ENCODE data around the gene VSIG10. TPM values are rescaled to one million over a fixed set of nuclear protein-coding genes. Genes with fewer than 3 reads are reported as not detected.

Gene VSIG10
- total and polyA plus RNA-seq, 2 of the 13 experiments (the other 11 are each of a cell fraction or from before 2014, with no cell fraction given): 25.6 to 42.5 TPM

DNA sequence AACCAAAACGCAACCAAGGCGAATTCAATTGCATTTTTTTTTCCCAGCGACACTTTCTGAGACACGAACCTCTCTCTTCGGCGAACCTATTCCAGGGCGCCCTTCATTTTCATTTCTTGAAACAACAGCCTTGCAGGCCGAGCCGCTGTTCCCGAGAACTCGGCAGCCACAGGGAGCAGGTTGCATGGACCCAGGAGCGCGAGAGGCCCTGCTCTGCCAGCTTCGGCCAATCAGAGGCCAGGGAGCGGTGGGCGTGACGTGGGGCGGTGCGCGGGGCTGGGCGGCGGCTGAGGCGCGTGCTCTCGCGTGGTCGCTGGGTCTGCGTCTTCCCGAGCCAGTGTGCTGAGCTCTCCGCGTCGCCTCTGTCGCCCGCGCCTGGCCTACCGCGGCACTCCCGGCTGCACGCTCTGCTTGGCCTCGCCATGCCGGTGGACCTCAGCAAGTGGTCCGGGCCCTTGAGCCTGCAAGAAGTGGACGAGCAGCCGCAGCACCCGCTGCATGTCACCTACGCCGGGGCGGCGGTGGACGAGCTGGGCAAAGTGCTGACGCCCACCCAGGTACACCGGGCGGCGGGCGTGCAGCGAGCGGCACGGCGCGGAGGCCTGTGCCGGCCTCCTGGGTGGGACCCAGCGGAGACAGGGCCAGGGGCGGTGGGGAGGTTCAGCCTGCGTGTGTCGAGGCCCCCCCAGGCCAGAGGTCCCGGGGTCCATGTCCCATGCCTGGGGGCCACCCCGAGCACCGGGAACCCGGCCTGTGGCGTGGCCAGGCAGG lies 32.2 kb upstream of the VSIG10 start, which contains the start of gene PEBP1 (continued):
- peak; percentile 95; the same call in 1 of the 2 replicates for TF ChIP-seq CCDC6 (CRISPR knock-in tag; IDR thresholded peaks at IDR 0.05)
- TF ChIP-seq ZSCAN21 (CRISPR knock-in tag; IDR thresholded peaks at IDR 0.05; ENCODE audit: borderline replicate concordance): peak; percentile 92; the same call in 1 of the 2 replicates
- TF ChIP-seq HOXA5 (CRISPR knock-in tag; IDR thresholded peaks at IDR 0.05): peak; percentile 87
- 0 out of 2 replicates have a peak, but pooled peaks have one; percentile 86 for TF ChIP-seq ZNF160 (CRISPR knock-in tag; IDR thresholded peaks at IDR 0.05)
- TF ChIP-seq TCF7L2 (IDR thresholded peaks at IDR 0.05; ENCODE audit: low read depth, low read length): no peak
- peak; percentile 75 for TF ChIP-seq SOX5 (CRISPR knock-in tag; IDR thresholded peaks at IDR 0.05; ENCODE audit: borderline replicate concordance)
- TF ChIP-seq GZF1 (CRISPR knock-in tag; IDR thresholded peaks at IDR 0.05): peak; percentile 49; the same call in 1 of the 2 replicates
- peak; percentile 96 for TF ChIP-seq POLR2G (IDR thresholded peaks at IDR 0.05; ENCODE audit: low read depth, low read length)
- TF ChIP-seq, protein P1, sequence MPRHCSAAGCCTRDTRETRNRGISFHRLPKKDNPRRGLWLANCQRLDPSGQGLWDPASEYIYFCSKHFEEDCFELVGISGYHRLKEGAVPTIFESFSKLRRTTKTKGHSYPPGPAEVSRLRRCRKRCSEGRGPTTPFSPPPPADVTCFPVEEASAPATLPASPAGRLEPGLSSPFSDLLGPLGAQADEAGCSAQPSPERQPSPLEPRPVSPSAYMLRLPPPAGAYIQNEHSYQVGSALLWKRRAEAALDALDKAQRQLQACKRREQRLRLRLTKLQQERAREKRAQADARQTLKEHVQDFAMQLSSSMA (CRISPR knock-in tag; IDR thresholded peaks at IDR 0.05): peak; percentile 72; the same call in 1 of the 2 replicates
- no peak; the same call in 1 of the 2 replicates for TF ChIP-seq ZNF563 (CRISPR knock-in tag; IDR thresholded peaks at IDR 0.05)
- no peak; the same call in 1 of the 2 replicates for TF ChIP-seq NCOR1 (IDR thresholded peaks at IDR 0.05; ENCODE audit: borderline replicate concordance, low read length)
- TF ChIP-seq NFE2L1 (CRISPR knock-in tag; IDR thresholded peaks at IDR 0.05; ENCODE audit: borderline replicate concordance): no peak
- TF ChIP-seq, protein P2, sequence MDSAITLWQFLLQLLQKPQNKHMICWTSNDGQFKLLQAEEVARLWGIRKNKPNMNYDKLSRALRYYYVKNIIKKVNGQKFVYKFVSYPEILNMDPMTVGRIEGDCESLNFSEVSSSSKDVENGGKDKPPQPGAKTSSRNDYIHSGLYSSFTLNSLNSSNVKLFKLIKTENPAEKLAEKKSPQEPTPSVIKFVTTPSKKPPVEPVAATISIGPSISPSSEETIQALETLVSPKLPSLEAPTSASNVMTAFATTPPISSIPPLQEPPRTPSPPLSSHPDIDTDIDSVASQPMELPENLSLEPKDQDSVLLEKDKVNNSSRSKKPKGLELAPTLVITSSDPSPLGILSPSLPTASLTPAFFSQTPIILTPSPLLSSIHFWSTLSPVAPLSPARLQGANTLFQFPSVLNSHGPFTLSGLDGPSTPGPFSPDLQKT (CRISPR knock-in tag; IDR thresholded peaks at IDR 0.05; ENCODE audit: borderline replicate concordance): peak; percentile 49; the same call in 1 of the 2 replicates
- TF ChIP-seq ISX (CRISPR knock-in tag; conservative IDR thresholded peaks at IDR 0.05): peak; percentile 78
- no peak; the same call in 1 of the 2 replicates for TF ChIP-seq ZNF260 (CRISPR knock-in tag; IDR thresholded peaks at IDR 0.05; ENCODE audit: borderline replicate concordance, low read depth)
- no peak for TF ChIP-seq ZNF850 (CRISPR knock-in tag; conservative IDR thresholded peaks at IDR 0.05)
- TF ChIP-seq ZNF614 (CRISPR knock-in tag; IDR thresholded peaks at IDR 0.05; ENCODE audit: borderline replicate concordance): no peak
- no peak for TF ChIP-seq ZFP41 (CRISPR knock-in tag; IDR thresholded peaks at IDR 0.05; ENCODE audit: borderline replicate concordance)
- TF ChIP-seq ATAD3A (CRISPR knock-in tag; IDR thresholded peaks at IDR 0.05): no peak
- 0 out of 2 replicates have a peak, but pooled peaks have one; percentile 36 for TF ChIP-seq ZNF326 (CRISPR knock-in tag; IDR thresholded peaks at IDR 0.05; ENCODE audit: borderline replicate concordance)
- TF ChIP-seq, protein P3, sequence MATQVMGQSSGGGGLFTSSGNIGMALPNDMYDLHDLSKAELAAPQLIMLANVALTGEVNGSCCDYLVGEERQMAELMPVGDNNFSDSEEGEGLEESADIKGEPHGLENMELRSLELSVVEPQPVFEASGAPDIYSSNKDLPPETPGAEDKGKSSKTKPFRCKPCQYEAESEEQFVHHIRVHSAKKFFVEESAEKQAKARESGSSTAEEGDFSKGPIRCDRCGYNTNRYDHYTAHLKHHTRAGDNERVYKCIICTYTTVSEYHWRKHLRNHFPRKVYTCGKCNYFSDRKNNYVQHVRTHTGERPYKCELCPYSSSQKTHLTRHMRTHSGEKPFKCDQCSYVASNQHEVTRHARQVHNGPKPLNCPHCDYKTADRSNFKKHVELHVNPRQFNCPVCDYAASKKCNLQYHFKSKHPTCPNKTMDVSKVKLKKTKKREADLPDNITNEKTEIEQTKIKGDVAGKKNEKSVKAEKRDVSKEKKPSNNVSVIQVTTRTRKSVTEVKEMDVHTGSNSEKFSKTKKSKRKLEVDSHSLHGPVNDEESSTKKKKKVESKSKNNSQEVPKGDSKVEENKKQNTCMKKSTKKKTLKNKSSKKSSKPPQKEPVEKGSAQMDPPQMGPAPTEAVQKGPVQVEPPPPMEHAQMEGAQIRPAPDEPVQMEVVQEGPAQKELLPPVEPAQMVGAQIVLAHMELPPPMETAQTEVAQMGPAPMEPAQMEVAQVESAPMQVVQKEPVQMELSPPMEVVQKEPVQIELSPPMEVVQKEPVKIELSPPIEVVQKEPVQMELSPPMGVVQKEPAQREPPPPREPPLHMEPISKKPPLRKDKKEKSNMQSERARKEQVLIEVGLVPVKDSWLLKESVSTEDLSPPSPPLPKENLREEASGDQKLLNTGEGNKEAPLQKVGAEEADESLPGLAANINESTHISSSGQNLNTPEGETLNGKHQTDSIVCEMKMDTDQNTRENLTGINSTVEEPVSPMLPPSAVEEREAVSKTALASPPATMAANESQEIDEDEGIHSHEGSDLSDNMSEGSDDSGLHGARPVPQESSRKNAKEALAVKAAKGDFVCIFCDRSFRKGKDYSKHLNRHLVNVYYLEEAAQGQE (IDR thresholded peaks at IDR 0.05; ENCODE audit: borderline replicate concordance in 1 of 2, low read depth in 1 of 2, low read length in 2 of 2): peak in 1 of 2 experiments; percentile 7; a peak in 1 of 4 replicates
- TF ChIP-seq U2AF2 (IDR thresholded peaks at IDR 0.05; ENCODE audit: low read depth, low read length): no peak
- peak; percentile 96; the same call in 1 of the 2 replicates for TF ChIP-seq EEA1 (CRISPR knock-in tag; IDR thresholded peaks at IDR 0.05; ENCODE audit: borderline replicate concordance)
- TF ChIP-seq ZNF709 (CRISPR knock-in tag; IDR thresholded peaks at IDR 0.05): peak; percentile 82; the same call in 1 of the 2 replicates
- peak; percentile 96 for TF ChIP-seq PHF8 (CRISPR knock-in tag; IDR thresholded peaks at IDR 0.05)
